NB4 (cell line): ENCODE measurements around the gene CLEC7A.
A peak's percentile ranks its signal among the peaks of the same experiment; 100 is the strongest.

Source experiments
- DNase-seq: peaks from one replicate; pipeline ENCODE4 v3.0.0; 2010; ENCODE audit warnings: low read depth
- H3K4me3 ChIP-seq: one replicate; pipeline ENCODE4 v1.5.1; 2011; ENCODE audit warnings: mild to moderate bottlenecking, low read depth, low read length, moderate library complexity
- CTCF ChIP-seq: IDR thresholded peaks from one replicate; pipeline ENCODE4 v1.5.1; 2012; ENCODE audit warnings: low read depth, low read length
- MAX ChIP-seq: IDR thresholded peaks from 2 replicates; pipeline ENCODE4 v1.6.1; 2011; ENCODE audit warnings: low read depth, low read length
- MYC ChIP-seq: IDR thresholded peaks from 2 replicates; pipeline ENCODE4 v1.6.1; 2011; ENCODE audit warnings: low read depth, low read length
- POLR2A ChIP-seq: IDR thresholded peaks from 2 replicates; pipeline ENCODE4 v1.6.1; 2011; ENCODE audit warnings: mild to moderate bottlenecking; ENCODE audit not compliant: insufficient read length; ENCODE audit errors: extremely low read depth

The CLEC7A gene

GRCh38 chr12:10153271-10154144 lies 23.5 kb upstream of the CLEC7A start:
- TF ChIP-seq MYC (0 out of 2 replicates have a peak, but pooled peaks have one; percentile 6), CTCF (peak; percentile 59), POLR2A (no peak), MAX (no peak)
- H3K4me3 ChIP-seq, result peak overlapping the region; percentile 28
- DNase-seq, result peak; percentile 65

- no peak for TF ChIP-seq CTCF
- TF ChIP-seq MYC, result no peak
- no peak for TF ChIP-seq MAX
- no peak for TF ChIP-seq POLR2A
- DNase-seq, result no peak
- H3K4me3 ChIP-seq, result no peak overlapping the region
Observed at GRCh38 chr12:10151621-10152020, 21.6 kb upstream of the CLEC7A start.

- no peak for TF ChIP-seq MAX
- TF ChIP-seq MYC, result no peak
- no peak for TF ChIP-seq POLR2A
- TF ChIP-seq CTCF, result no peak
- H3K4me3 ChIP-seq, result no peak overlapping the region
- DNase-seq, result no peak
Observed at GRCh38 chr12:10147714-10148403, 17.9 kb upstream of the CLEC7A start.

GRCh38 chr12:10142976-10143589 lies 13.1 kb upstream of the CLEC7A start:
- DNase-seq, result no peak
- no peak overlapping the region for H3K4me3 ChIP-seq
- TF ChIP-seq MAX (no peak), CTCF (no peak), POLR2A (no peak), MYC (no peak)

- DNase-seq, result peak; percentile 79
- TF ChIP-seq MAX (peak; percentile 27; the same call in 1 of the 2 replicates), MYC (no peak), CTCF (no peak), POLR2A (no peak)
- no peak overlapping the region for H3K4me3 ChIP-seq
Observed at GRCh38 chr12:10140001-10140400, 10.0 kb upstream of the CLEC7A start.
